OCI-LY7 (cell line): ENCODE data around the gene FCMR.
"Not testable (repeated sequence)": the region's sequence is repeated elsewhere in the genome, so short reads cannot be mapped to it uniquely, and the experiment has no call there.

Source experiments
- EZH2phosphoT487 ChIP-seq: fragments of 200-600 bp; sonication (generic); IDR thresholded peaks from 2 replicates; pipeline ENCODE4 v1.6.1; 2018; ENCODE audit warnings: low read depth, borderline replicate concordance, mild to moderate bottlenecking, mixed run types, antibody characterized with exemption, low read length, moderate library complexity, mixed read lengths
- TF ChIP-seq, protein P1 (sequence below): fragments of 200-600 bp; sonication (generic); conservative IDR thresholded peaks from 2 replicates; pipeline ENCODE4 v1.5.1; 2014; ENCODE audit warnings: mild to moderate bottlenecking, antibody characterized with exemption, low read length, moderate library complexity, mixed read lengths

DNA sequence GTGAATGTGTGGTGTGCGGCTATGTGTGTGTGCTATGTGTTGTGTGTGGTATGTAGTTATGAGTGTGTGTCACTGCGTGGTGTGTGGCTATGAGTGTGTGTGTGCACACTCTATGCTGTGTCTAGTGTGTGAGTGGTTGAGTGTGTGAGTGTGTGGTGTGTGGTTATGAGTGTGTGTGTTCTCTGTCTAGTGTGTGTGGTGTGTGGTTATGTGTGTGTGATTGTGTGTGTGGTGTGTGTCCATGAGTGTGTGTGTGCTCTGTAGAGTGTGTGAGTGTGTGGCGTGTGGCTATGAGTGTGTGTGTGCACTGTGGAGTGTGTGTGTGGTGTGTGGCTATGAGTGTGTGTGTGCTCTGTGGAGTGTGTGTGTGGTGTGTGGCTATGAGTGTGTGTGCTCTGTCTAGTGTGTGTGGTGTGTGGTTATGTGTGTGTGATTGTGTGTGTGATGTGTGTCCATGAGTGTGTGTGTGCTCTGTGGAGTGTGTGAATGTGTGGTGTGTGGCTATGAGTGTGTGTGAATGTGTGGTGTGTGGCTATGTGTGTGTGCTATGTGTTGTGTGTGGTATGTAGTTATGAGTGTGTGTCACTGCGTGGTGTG, 2.3 kb upstream of the FCMR start:
- TF ChIP-seq, protein P1, sequence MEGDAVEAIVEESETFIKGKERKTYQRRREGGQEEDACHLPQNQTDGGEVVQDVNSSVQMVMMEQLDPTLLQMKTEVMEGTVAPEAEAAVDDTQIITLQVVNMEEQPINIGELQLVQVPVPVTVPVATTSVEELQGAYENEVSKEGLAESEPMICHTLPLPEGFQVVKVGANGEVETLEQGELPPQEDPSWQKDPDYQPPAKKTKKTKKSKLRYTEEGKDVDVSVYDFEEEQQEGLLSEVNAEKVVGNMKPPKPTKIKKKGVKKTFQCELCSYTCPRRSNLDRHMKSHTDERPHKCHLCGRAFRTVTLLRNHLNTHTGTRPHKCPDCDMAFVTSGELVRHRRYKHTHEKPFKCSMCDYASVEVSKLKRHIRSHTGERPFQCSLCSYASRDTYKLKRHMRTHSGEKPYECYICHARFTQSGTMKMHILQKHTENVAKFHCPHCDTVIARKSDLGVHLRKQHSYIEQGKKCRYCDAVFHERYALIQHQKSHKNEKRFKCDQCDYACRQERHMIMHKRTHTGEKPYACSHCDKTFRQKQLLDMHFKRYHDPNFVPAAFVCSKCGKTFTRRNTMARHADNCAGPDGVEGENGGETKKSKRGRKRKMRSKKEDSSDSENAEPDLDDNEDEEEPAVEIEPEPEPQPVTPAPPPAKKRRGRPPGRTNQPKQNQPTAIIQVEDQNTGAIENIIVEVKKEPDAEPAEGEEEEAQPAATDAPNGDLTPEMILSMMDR, result not testable (repeated sequence)
- TF ChIP-seq EZH2phosphoT487, result not testable (repeated sequence)
